Left renal cortex interstitium (tissue), 4 donors: ENCODE results near the gene FAR1. TPM values are rescaled to one million over a fixed set of nuclear protein-coding genes. Genes with fewer than 3 reads are reported as not detected.
A peak's percentile ranks its signal among the peaks of the same experiment; 100 is the strongest.

ENCODE experiments used
- DNase-seq, 4 donors: peaks; one replicate each; pipeline ENCODE4 v3.0.0-alpha.2; 2013; ENCODE audit warnings: low read depth in 4 of 4, low spot score in 2 of 4, missing footprints in 1 of 4
- polyA plus RNA-seq, 4 donors: library from polyadenylated mRNA; unstranded; fragments of 120-200 nt; gene quantifications; one replicate each; pipeline ENCODE4 v1.2.1, GENCODE V29; 2013; ENCODE audit not compliant: insufficient read length in 4 of 4

FAR1 gene
- polyA plus RNA-seq, 4 donors = 51.1 to 89.2 (median 69.2) TPM

GRCh38 chr11:13668957-13669521 is 571 bp downstream of the FAR1 start:
- DNase-seq = peak in 2 of 4 donors; percentile 15 to 24

GRCh38 chr11:13669544-13670488 is 1.3 kb downstream of the FAR1 start:
- no peak for DNase-seq

GRCh38 chr11:13672576-13673210 is 4.2 kb downstream of the FAR1 start:
- no peak for DNase-seq

- no peak for DNase-seq
Measured at GRCh38 chr11:13674799-13675509, 6.5 kb downstream of the FAR1 start.

GRCh38 chr11:13676576-13676975 is 8.1 kb downstream of the FAR1 start:
- DNase-seq = no peak

- DNase-seq = no peak
Measured at GRCh38 chr11:13679768-13680167, 11.3 kb downstream of the FAR1 start.

GRCh38 chr11:13680501-13681264 is 12.2 kb downstream of the FAR1 start:
- no peak for DNase-seq

- no peak for DNase-seq
Measured at GRCh38 chr11:13681446-13681845, 13.0 kb downstream of the FAR1 start.

- no peak for DNase-seq
Measured at GRCh38 chr11:13682212-13682611, 13.7 kb downstream of the FAR1 start.

- DNase-seq = no peak
Measured at GRCh38 chr11:13685461-13686108, 17.1 kb downstream of the FAR1 start.

GRCh38 chr11:13686776-13687175 is 18.3 kb downstream of the FAR1 start:
- DNase-seq = no peak

GRCh38 chr11:13687271-13687670 is 18.8 kb downstream of the FAR1 start:
- DNase-seq = no peak

- DNase-seq = no peak
Measured at GRCh38 chr11:13691286-13691899, 22.9 kb downstream of the FAR1 start.

GRCh38 chr11:13692172-13692571 is 23.7 kb downstream of the FAR1 start:
- no peak for DNase-seq

- no peak for DNase-seq
Measured at GRCh38 chr11:13694115-13694514, 25.6 kb downstream of the FAR1 start.

GRCh38 chr11:13695886-13696285 is 27.4 kb downstream of the FAR1 start:
- no peak for DNase-seq

- DNase-seq = no peak
Measured at GRCh38 chr11:13697710-13698109, 29.2 kb downstream of the FAR1 start.

- no peak for DNase-seq
Measured at GRCh38 chr11:13698132-13698531, 29.7 kb downstream of the FAR1 start.

GRCh38 chr11:13699041-13699440 is 30.6 kb downstream of the FAR1 start:
- DNase-seq = no peak
